ENCODE data around the gene MTMR11.

Gene MTMR11

DNA sequence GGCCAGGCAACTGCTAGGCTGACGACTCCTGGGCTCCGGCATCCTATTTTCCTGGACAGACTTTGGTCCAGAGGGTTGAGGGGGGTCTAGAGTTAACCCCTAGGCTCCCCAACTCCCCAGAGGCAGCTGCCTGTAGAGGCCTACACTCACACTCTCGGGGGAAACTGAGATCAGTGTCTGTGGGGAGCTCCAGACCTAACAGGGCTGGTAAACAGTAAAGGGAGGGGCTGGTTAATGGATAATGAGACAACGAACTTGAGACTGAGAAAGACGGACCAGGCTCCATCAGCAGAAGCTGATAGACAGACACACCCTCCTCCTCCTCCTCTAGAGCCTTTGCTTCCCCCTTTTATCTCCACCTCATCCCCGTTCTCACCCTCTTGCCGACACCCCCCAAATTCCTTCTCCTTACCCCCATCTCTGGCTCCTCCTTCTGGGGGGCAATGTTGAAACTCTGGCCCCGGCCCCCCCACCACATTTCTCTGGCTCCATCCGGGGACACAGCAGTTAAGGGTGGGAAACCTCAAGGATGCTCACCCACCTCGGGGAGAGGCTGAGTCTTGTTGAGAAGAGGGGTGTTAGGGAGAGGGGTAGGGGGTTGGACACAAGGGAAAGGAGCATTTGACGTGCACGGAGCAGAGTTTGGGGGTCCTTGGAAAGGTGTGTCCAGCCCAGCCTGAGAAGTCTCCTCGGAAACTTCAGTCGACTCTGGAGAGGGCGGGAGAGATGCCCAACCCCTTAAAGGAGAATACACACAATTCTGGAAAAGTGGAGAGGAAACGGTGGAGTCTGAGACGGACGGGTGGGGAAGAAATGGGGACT lies at the start of gene MTMR11:
TSS of gene MTMR11 (minus strand) at position 710 of the 822 bp plus-strand sequence. CDS start at position 478, 232 bp downstream.
- Histone ChIP-seq H3K9ac (ENCODE audit: low read depth, low read length) (no peak within 1 kb of the TSS), H3K27ac (ENCODE audit: low read length) (no peak within 1 kb of the TSS), H3K4me2 (ENCODE audit: insufficient read depth, low read length) (no peak within 1 kb of the TSS), H2AFZ (ENCODE audit: low read depth, low read length) (no peak within 1 kb of the TSS), H3K9me3 (ENCODE audit: insufficient read depth, low read length, severe bottlenecking) (no peaks in the 10 kb centered on the region), H3K4me3 (ENCODE audit: low read depth in 1 of 2, low read length in 2 of 2) (no peak within 1 kb of the TSS), H3K79me2 (ENCODE audit: insufficient read depth, low read length) (no peaks in the 10 kb centered on the region), H3K4me1 (ENCODE audit: insufficient read depth, low read length) (peaks cover 13% of the 10 kb centered on the region), H4K20me1 (ENCODE audit: insufficient read depth, low read length) (no peaks in the 10 kb centered on the region), H3K36me3 (ENCODE audit: insufficient read depth, low read length) (no peaks in the 10 kb centered on the region), H3K27me3 (ENCODE audit: insufficient read depth, low read length, poor library complexity) (no peaks in the 10 kb centered on the region)
- no peak for ATAC-seq (ENCODE audit: insufficient read depth, low read depth)
- DNase-seq = no peak
- TF ChIP-seq CTCF (IDR thresholded peaks at IDR 0.05; ENCODE audit: borderline replicate concordance, extremely low read depth, low read length, poor library complexity, severe bottlenecking) (no peak), EZH2 (IDR thresholded peaks at IDR 0.05; ENCODE audit: borderline replicate concordance, low read depth, low read length, severe bottlenecking) (no peak)

DNA sequence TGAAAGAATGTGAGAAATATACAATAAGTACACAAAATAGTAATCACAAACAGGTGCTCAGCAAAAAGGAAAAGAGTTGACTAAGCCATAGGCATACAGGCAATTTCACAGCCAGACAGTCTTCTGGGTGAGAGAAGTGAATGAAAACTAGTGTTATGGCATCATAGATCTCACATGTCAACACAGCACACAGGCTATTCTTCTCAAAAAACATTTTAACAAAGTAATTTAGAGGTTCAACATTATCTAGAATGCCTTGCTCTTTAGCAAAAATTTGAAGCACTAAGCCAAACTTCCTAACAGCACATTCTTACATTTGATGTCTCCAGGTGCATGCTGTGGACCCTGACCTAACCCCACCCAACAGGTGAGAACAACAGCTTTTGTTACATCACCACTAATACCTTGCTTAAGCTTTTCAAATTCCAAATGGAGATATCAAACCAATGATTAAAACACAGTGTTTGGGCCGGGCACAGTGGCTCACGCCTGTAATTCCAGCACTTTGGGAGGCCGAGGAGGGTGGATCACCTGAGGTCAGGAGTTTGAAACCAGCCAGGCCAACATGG lies 43.4 kb upstream of the MTMR11 start:
- H4K20me1 ChIP-seq (ENCODE audit: insufficient read depth, low read length) = no peaks in the 10 kb centered on the region
- no peak overlapping the region for H2AFZ ChIP-seq (ENCODE audit: low read depth, low read length)
- no peaks in the 10 kb centered on the region for H3K4me1 ChIP-seq (ENCODE audit: insufficient read depth, low read length)
- H3K27me3 ChIP-seq (ENCODE audit: insufficient read depth, low read length, poor library complexity) = no peaks in the 10 kb centered on the region
- no peak for DNase-seq
- TF ChIP-seq EZH2 (IDR thresholded peaks at IDR 0.05; ENCODE audit: borderline replicate concordance, low read depth, low read length, severe bottlenecking) (no peak), CTCF (IDR thresholded peaks at IDR 0.05; ENCODE audit: borderline replicate concordance, extremely low read depth, low read length, poor library complexity, severe bottlenecking) (no peak)
- H3K27ac ChIP-seq (ENCODE audit: low read length) = no peak overlapping the region
- H3K4me2 ChIP-seq (ENCODE audit: insufficient read depth, low read length) = no peak overlapping the region
- H3K4me3 ChIP-seq (ENCODE audit: low read depth in 1 of 2, low read length in 2 of 2) = no peak overlapping the region
- H3K79me2 ChIP-seq (ENCODE audit: insufficient read depth, low read length) = no peaks in the 10 kb centered on the region
- H3K9ac ChIP-seq (ENCODE audit: low read depth, low read length) = no peak overlapping the region
- no peaks in the 10 kb centered on the region for H3K36me3 ChIP-seq (ENCODE audit: insufficient read depth, low read length)
- ATAC-seq (ENCODE audit: insufficient read depth, low read depth) = no peak
- H3K9me3 ChIP-seq (ENCODE audit: insufficient read depth, low read length, severe bottlenecking) = no peaks in the 10 kb centered on the region

DNA sequence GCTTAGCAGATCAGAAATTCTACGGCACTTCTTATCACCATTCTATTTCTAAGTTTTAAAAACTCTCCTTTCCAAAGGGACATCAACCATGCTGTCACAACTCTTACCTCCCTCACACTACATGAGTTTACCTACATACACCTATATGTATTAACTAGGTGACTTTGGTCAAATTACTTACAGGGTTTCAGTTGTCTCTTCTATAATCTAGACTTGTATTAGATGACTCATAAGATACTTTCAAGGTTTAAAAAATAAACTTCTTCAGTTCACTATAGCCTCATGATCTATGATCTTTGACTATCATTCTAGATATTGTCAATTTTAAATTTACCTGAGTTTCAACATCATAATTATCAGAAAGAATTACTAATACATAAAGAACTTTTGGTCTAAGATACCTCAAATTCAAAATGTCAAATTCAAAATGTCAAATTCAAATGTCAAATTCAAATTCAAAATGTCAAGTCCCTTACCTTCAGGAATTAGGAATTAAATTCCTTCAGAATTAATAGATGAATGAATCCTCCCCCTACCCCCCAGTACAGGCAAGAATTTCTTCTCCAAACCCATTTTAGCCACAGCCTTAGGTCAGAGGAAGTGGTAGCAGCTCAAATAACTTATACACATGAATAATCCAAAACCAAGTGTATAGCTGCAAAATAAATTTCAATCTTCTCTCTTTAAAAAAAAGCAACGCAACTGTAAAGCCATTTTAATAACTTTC lies 42.7 kb upstream of the MTMR11 start:
- no peak for DNase-seq

More for the DNA sequence above, 42.7 kb upstream of the MTMR11 start:
- Histone ChIP-seq H4K20me1 (ENCODE audit: insufficient read depth, low read length) (no peaks in the 10 kb centered on the region), H3K27ac (ENCODE audit: low read length) (no peak overlapping the region), H3K9me3 (ENCODE audit: insufficient read depth, low read length, severe bottlenecking) (no peaks in the 10 kb centered on the region), H3K4me2 (ENCODE audit: insufficient read depth, low read length) (no peak overlapping the region), H3K79me2 (ENCODE audit: insufficient read depth, low read length) (no peaks in the 10 kb centered on the region), H3K4me1 (ENCODE audit: insufficient read depth, low read length) (no peaks in the 10 kb centered on the region), H3K27me3 (ENCODE audit: insufficient read depth, low read length, poor library complexity) (no peaks in the 10 kb centered on the region), H2AFZ (ENCODE audit: low read depth, low read length) (no peak overlapping the region), H3K9ac (ENCODE audit: low read depth, low read length) (no peak overlapping the region), H3K4me3 (ENCODE audit: low read depth in 1 of 2, low read length in 2 of 2) (no peak overlapping the region), H3K36me3 (ENCODE audit: insufficient read depth, low read length) (no peaks in the 10 kb centered on the region)
- ATAC-seq (ENCODE audit: insufficient read depth, low read depth) = no peak
- TF ChIP-seq EZH2 (IDR thresholded peaks at IDR 0.05; ENCODE audit: borderline replicate concordance, low read depth, low read length, severe bottlenecking) (no peak), CTCF (IDR thresholded peaks at IDR 0.05; ENCODE audit: borderline replicate concordance, extremely low read depth, low read length, poor library complexity, severe bottlenecking) (no peak)

Measured in DND-41 (cell line).